A549 (cell line): ENCODE measurements around the gene S100B.

ENCODE experiments used
- MAX ChIP-seq: IDR thresholded peaks from 2 replicates; pipeline ENCODE4 v1.6.1; 2012
- POLR2A ChIP-seq: IDR thresholded peaks from 2 replicates; pipeline ENCODE4 v1.6.1; 2012; ENCODE audit warnings: mild to moderate bottlenecking, low read length
- RCOR1 ChIP-seq: fragments of 150-350 bp; IDR thresholded peaks from 2 replicates; pipeline ENCODE4 v1.6.1; 2014; ENCODE audit warnings: antibody characterized with exemption, low read length, low read depth
- TF ChIP-seq, protein P1 (sequence below): fragments of 150-350 bp; IDR thresholded peaks from 2 replicates; pipeline ENCODE4 v1.6.1; 2014; ENCODE audit warnings: low read depth, mild to moderate bottlenecking, low read length
- TF ChIP-seq, protein P2 (sequence below): fragments of >200 bp; sonication (Bioruptor Twin); formaldehyde crosslinking; IDR thresholded peaks from 3 replicates; pipeline ENCODE4 v1.5.1; 2016

GRCh38 chr21:46567348-46567747, 37.5 kb downstream of the S100B start:
- TF ChIP-seq, protein P1, sequence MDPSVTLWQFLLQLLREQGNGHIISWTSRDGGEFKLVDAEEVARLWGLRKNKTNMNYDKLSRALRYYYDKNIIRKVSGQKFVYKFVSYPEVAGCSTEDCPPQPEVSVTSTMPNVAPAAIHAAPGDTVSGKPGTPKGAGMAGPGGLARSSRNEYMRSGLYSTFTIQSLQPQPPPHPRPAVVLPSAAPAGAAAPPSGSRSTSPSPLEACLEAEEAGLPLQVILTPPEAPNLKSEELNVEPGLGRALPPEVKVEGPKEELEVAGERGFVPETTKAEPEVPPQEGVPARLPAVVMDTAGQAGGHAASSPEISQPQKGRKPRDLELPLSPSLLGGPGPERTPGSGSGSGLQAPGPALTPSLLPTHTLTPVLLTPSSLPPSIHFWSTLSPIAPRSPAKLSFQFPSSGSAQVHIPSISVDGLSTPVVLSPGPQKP, result no peak
- TF ChIP-seq POLR2A, result no peak
- TF ChIP-seq, protein P2, sequence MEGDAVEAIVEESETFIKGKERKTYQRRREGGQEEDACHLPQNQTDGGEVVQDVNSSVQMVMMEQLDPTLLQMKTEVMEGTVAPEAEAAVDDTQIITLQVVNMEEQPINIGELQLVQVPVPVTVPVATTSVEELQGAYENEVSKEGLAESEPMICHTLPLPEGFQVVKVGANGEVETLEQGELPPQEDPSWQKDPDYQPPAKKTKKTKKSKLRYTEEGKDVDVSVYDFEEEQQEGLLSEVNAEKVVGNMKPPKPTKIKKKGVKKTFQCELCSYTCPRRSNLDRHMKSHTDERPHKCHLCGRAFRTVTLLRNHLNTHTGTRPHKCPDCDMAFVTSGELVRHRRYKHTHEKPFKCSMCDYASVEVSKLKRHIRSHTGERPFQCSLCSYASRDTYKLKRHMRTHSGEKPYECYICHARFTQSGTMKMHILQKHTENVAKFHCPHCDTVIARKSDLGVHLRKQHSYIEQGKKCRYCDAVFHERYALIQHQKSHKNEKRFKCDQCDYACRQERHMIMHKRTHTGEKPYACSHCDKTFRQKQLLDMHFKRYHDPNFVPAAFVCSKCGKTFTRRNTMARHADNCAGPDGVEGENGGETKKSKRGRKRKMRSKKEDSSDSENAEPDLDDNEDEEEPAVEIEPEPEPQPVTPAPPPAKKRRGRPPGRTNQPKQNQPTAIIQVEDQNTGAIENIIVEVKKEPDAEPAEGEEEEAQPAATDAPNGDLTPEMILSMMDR, result no peak
- no peak for TF ChIP-seq RCOR1
- TF ChIP-seq MAX, result no peak
